GM10248 (cell line): Measurements from ENCODE around the gene CCRL2.

Experiments used
- CTCF ChIA-PET: fragments of 300-600 bp; sonication (Branson Sonifier 250); formaldehyde crosslinking; extraction: SDS; loops from one replicate; lab custom pipeline; 2021; ENCODE audit warnings: antibody characterized with exemption; lab: Yijun Ruan, JAX
- POLR2A ChIA-PET: fragments of 350-650 bp; sonication (Branson Sonifier 250); formaldehyde crosslinking; extraction: SDS; loops from one replicate; lab custom pipeline; 2020; ENCODE audit warnings: antibody characterized with exemption; lab: Yijun Ruan, JAX
- DNase-seq: peaks from one replicate; pipeline ENCODE4 v3.0.0; 2012; ENCODE audit errors: extremely low spot score
- TF ChIP-seq, protein P1 (sequence below): IDR thresholded peaks from 2 replicates; pipeline ENCODE4 v1.5.1; 2012; ENCODE audit warnings: mild to moderate bottlenecking, low read depth; ENCODE audit errors: extremely low read depth, missing control alignments, control extremely low read depth

CCRL2 gene, protein sequence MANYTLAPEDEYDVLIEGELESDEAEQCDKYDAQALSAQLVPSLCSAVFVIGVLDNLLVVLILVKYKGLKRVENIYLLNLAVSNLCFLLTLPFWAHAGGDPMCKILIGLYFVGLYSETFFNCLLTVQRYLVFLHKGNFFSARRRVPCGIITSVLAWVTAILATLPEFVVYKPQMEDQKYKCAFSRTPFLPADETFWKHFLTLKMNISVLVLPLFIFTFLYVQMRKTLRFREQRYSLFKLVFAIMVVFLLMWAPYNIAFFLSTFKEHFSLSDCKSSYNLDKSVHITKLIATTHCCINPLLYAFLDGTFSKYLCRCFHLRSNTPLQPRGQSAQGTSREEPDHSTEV

DNA sequence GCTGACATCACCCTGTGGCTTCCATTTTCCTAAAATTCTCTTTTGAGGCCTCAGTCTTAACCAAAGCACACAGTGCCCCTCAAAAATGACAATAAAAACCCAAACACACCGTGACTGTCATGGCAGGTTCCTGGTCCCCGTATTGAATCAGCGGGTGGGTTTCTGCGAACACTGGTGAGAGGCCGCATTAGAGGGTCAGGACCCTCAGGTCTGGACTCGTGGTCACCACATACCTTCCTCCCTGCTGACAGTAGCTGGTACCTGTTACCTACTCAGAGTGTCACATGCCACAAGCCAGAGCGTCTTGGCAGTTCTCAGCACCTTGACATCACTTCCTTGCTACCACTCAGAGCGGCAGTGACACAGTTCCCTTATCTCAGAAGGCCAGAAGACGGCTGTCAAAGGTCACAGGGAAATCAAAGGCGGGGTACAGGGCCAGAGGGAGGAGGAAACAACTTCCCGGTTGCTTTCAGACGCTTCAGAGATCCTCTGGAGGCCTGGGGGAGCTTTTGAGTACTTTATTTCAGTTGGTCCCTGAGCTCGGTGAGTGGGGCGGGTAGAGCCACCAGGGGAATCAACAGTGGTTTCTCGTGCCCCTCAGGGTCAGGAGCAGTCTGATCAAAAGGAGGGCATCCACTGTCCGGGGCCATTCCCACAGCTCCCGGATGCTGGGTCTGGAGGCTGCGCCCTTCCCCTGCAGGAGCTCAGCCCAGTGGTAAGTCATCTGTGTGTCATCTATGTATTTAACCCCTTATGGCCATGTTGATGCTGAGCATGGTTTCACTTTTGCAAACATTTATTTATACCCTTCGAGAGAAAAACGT is at the start of gene CCRL2, which contains the start of gene CCR5AS:
Gene CCRL2, plus strand, starts transcription at position 472 of the 824 bp plus-strand sequence. CDS start 821 bp downstream, outside the sequence.
Gene CCR5AS, minus strand, starts transcription at position 279 of the 824 bp plus-strand sequence.
- ChIA-PET POLR2A (no interaction called here), CTCF (interaction anchor here (1.0 to 2.0 kb wide), 4 partner anchors 17 to 37 kb away, joined by 3 to 6 read pairs (median 4); no protein-coding TSS in a partner anchor)
- peak; percentile 56 for DNase-seq

DNA sequence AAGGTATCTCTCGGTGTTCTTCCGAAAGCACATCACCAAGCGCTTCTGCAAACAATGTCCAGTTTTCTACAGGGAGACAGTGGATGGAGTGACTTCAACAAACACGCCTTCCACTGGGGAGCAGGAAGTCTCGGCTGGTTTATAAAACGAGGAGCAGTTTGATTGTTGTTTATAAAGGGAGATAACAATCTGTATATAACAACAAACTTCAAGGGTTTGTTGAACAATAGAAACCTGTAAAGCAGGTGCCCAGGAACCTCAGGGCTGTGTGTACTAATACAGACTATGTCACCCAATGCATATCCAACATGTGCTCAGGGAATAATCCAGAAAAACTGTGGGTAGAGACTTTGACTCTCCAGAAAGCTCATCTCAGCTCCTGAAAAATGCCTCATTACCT is 48.6 kb upstream of the CCRL2 start:
- DNase-seq = no peak
- ChIA-PET CTCF (interaction anchor here (3.4 kb wide), 1 partner anchor 11 kb away, joined by 21 read pairs; the partner anchor contains the start of gene CCR5), POLR2A (no interaction called here)
- TF ChIP-seq, protein P1, sequence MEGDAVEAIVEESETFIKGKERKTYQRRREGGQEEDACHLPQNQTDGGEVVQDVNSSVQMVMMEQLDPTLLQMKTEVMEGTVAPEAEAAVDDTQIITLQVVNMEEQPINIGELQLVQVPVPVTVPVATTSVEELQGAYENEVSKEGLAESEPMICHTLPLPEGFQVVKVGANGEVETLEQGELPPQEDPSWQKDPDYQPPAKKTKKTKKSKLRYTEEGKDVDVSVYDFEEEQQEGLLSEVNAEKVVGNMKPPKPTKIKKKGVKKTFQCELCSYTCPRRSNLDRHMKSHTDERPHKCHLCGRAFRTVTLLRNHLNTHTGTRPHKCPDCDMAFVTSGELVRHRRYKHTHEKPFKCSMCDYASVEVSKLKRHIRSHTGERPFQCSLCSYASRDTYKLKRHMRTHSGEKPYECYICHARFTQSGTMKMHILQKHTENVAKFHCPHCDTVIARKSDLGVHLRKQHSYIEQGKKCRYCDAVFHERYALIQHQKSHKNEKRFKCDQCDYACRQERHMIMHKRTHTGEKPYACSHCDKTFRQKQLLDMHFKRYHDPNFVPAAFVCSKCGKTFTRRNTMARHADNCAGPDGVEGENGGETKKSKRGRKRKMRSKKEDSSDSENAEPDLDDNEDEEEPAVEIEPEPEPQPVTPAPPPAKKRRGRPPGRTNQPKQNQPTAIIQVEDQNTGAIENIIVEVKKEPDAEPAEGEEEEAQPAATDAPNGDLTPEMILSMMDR = no peak

More for the DNA sequence above, at the start of gene CCRL2, which contains the start of gene CCR5AS:
- TF ChIP-seq, protein P1 = no peak

- ChIA-PET CTCF (interaction anchor here (0.9 to 3.4 kb wide), 5 partner anchors 9 to 152 kb away, joined by 3 to 21 read pairs (median 4); partner anchors contain the start of genes CCR1 and CCR5), POLR2A (interaction anchor here (1.0 kb wide), 1 partner anchor 10 kb away, joined by 4 read pairs; no protein-coding TSS in a partner anchor)
- DNase-seq = no peak
- TF ChIP-seq, protein P1 = no peak
These were observed 47.1 kb upstream of the CCRL2 start for GRCh38 chr3:46359733-46360493.

DNA sequence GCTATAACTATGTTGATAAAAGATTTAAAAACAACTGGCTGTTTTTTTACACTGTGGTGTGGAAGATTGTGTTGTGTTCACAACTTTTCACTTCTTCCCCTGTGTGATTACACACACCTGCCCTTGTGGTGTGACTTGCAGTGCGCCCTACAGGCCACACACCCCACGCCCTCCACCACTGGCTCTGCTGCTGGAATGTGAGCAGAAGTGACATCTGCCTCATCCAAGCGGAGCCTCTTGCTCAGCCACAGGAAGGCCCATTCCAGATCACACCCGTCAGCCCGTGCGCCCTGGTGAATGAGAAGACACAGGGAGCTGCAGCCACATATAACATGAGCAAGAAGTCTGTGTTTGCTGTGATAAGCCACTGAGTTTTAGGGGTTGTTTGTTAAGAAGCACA is 46.2 kb upstream of the CCRL2 start:
- ChIA-PET POLR2A (no interaction called here), CTCF (interaction anchor here (1.4 to 3.4 kb wide), 2 partner anchors 8 to 85 kb away, joined by 8 to 21 read pairs; partner anchors contain the start of gene CCR5)
- no peak for DNase-seq

GRCh38 chr3:46361408-46362283 is 45.4 kb upstream of the CCRL2 start:
- TF ChIP-seq, protein P1 = no peak
- POLR2A ChIA-PET = no interaction called here
- no peak for DNase-seq
- CTCF ChIA-PET = interaction anchor here (1.3 to 3.4 kb wide), 2 partner anchors 8 to 285 kb away, joined by 3 to 21 read pairs; partner anchors contain the start of gene CCR5

More for the DNA sequence above, 46.2 kb upstream of the CCRL2 start:
- TF ChIP-seq, protein P1 = no peak
